Stimulated activated CD4-positive, alpha-beta T cell treated with anti-CD3 and anti-CD28 coated beads, TNF-alpha, amount 100 ng/mL, for 1 hour (primary cell): Measurements from ENCODE around the gene SLC39A2.
A peak's percentile ranks its signal among the peaks of the same experiment; 100 is the strongest.
"Not testable (repeated sequence)": the region's sequence is repeated elsewhere in the genome, so short reads cannot be mapped to it uniquely, and the experiment has no call there.

ENCODE experiments used
- DNase-seq, 3 donors: peaks; one replicate each; pipeline ENCODE4 v3.0.0-alpha.2; 2020; ENCODE audit warnings: low read depth in 3 of 3, low spot score in 1 of 3

SLC39A2 gene, protein sequence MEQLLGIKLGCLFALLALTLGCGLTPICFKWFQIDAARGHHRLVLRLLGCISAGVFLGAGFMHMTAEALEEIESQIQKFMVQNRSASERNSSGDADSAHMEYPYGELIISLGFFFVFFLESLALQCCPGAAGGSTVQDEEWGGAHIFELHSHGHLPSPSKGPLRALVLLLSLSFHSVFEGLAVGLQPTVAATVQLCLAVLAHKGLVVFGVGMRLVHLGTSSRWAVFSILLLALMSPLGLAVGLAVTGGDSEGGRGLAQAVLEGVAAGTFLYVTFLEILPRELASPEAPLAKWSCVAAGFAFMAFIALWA

DNA sequence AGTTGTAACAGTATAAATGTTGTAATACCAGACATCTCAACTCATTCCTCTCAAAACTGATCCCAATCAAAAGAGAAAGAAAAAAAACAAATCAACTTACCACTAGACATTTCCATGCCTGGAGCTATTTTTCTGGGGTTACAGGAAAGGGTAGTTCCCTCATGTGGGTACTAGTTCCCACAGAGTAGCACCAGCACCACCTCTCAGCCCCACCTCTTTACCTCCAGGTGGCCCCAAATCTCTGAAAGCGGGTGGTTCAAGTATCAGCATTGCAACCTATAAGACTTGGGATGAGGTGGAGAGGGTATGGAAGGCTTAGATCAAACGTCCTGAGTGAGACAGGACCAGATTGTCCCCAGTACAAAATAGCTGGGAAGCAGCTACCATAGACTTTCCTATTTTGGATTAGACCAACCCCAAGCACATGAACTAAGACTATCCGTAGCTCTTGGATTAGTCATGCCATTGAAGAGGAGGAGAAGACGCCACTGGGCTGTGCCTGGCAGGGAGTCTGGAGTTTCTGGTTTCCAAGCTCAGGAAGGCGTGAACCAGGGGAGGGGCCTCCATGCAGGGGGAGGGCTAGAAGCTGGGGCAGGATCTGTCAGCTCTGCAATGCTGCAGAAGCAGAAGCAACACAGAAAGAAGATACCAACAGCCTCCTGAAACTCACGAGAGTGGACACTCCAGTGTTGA, at the start of gene SLC39A2:
Gene SLC39A2 (plus strand): TSS at position 620 of the 693 bp plus-strand sequence. CDS start 154 bp downstream, outside the sequence.
- DNase-seq = no peak

DNA sequence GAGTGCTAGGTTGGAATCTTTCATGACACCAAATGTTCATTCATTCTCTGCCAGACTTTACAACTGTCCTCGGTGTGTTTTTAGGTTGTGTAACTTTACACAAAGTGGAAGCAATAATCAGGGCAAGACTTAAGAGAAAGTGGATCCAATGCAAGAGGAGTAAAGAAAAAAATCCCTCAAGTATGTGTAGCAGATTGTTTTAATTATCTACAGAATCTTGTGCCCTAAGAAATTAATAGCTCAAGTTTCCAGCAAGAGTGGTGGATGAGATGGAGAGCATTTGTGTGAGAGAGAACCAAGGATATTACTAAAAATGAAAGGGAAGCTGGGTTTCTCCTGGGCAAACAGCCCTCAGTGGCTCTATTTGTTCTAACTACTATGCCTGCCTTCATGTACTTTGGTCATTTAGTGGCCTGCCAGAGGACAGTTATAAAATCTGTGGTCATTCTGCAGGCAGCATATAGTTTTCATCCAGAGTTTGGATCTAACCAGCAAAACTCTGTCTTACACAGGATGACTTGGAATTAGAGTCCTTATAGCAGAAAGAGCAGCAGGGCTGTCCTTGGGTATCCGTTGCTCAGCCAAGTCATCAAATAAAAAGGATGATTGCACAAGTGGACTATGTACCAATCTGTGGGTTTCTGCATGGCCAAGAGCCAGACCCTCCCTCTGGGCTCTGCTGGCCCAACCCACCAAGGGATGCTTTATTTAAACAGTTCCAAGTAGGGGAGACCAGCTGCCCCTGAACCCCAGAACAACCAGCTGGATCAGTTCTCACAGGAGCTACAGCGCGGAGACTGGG, 44.2 kb upstream of the SLC39A2 start, which contains the start of gene RNASE2:
Gene RNASE2 (plus strand): TSS at position 752 of the 802 bp plus-strand sequence. CDS start 285 bp downstream, outside the sequence.
- not testable (repeated sequence) for DNase-seq

DNA sequence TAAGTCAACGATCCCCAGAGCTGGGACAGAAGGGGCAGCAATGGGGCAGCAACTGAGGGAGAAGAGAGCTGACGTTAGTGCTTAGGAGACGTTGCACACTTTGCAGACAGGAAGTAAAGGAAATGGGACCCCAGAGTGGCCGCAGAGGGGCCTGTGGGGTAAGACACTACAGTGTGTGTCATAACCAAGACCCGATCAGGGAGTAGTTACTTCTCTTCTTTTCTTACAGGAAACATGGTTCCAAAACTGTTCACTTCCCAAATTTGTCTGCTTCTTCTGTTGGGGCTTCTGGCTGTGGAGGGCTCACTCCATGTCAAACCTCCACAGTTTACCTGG, 43.6 kb upstream of the SLC39A2 start:
- not testable (repeated sequence) for DNase-seq

DNA sequence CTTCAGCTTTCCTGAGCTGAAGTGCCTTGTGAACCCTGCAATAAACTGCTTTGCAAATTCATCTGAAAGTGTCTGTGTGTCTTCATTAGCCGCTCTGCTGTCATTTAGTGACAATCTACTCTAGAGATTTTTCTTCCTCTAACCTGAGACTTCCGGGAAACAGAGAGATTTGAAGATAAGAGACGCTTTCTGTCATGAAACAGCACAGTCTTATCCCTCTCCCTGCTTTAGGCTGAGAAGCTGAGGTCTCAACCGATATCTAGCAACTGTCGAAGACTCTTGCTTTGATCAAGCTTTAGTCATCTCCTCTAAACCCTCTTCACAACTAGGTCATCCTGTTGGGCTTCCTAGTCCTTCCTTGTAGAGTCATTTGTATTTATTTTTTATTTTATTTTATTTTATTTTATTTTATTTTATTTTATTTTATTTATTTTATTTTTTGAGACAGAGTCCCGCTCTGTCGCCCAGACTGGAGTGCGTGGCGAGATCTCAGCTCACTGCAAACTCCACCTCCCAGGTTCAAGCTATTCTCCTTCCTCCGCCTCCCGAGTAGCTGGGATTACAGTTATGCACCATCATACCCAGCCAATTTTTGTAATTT, 42.6 kb upstream of the SLC39A2 start:
- DNase-seq = no peak

DNA sequence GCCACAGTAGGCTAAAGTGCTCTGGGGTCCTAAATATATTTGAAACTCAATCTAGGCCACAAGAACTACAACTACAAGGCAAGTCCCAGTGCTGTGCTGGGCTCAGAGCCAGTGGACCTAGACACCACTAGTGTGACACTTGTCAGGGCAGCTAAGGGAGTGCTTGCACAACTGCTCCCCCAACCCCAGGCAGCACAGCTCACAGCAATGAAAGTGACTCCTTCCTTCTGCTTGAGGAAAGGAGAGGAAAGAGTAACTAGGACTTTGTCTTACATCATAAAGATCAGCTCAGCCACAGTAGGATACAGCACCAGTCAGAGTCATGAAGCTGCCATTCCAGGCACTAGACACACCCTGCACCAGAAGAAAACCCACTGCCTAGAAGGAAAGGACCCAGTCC, 40.1 kb upstream of the SLC39A2 start:
- DNase-seq = not testable (repeated sequence)

DNA sequence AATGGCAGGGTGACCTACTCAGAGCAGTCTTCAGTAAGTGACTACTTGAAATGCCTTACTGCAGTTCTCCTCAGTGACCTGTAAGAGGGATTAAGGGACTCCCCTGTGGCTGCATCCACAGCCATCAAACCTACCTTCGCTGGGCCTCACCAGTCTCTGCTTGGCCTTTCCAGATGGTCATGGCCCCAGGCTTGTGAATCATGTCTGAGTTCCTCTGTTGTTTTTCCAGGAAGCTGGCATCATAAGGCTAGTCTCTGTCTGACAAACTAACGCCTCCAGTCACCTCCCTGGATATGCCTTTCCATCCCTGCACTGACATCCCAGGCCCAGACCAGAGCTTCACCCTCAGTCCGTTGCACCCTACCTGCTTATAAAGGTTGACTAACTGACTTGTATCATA, 29.8 kb upstream of the SLC39A2 start:
- no peak for DNase-seq

DNA sequence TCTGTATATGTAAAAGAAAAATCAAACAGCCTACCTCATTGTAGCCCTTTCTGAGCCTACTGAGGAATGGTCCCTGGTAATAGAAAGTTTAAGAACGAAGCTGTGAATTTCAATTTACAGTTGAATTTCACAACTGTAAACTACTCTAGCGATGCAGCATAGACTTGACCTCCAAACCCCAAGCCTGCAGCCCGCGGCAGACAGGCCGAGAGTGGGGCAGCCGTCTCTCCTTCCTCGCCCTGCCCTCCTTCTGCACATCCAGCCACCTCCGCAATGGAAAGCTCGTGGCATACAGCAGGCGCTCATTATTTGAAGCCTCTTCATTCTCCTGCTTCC, 28.5 kb upstream of the SLC39A2 start:
- no peak for DNase-seq

DNA sequence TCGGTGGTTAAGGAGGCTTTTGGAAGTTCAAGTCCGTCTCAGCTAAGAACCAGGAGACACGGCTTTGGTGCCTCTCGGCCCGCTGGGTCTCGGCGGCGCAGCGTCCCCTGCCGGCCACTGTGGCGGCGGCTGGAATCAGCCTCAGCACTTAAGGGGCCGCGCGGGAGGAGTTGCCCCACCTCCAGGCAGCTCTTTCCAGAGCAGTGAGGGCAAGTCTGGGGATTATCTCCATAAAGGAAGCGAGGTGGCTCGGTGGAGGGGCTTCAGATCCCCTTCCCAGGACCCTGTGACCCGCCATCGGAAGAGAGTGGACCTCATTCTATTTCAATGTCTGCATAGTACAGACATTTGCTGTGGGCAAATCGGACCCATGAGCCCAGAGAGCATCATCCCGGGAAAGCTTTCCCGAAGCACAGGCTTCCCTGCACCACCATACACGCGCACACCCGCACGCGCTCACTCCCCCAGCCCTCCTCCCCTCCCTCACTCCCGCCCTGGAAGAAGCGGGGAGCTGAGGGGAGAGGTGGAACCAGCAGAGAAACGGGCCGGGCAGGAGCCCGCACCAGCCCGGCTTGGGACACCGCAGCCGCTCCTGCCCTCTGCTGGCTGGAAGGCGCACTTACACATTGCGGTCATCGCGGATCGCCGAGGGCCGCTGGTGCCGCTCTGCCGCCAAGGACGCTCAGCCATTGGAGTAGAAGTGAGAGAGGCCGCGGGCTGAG, 27.9 kb upstream of the SLC39A2 start:
- peak; percentile 11 to 73 (median 48) for DNase-seq

DNA sequence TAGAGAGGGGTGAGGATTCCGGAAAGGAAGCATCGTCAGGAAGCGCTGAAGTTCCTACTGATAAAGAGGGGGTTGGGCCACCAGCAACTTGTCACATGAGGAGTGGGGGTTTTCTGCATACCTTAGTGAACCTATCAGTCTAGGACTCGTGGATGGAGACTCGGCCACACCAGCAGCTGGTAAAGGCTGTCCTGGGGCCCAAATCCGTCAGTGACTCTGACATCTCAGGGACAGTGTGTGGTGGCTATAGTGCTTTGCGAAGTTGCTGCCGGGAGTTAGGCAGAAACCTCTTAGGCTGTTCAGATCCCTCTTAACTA, 27.4 kb upstream of the SLC39A2 start:
- DNase-seq = no peak

DNA sequence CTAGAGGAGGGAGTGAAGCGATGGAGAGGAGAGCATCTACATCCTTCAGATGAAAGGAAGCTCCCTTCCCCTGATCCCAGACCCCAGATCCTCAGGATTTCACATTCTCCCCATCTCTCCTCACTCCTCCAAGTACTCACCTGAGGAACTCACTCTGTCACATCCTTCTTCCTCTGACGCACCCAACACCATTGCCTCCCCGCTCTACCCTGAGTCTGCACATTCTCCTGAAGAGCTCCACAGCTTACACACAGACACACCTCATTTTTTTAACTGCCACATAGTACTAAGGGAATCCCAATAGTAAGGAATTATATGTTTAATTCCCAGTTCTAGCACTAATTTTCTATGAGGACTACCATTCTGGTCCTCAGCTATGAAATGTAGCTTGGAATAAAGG, 25.6 kb upstream of the SLC39A2 start:
- DNase-seq = no peak

DNA sequence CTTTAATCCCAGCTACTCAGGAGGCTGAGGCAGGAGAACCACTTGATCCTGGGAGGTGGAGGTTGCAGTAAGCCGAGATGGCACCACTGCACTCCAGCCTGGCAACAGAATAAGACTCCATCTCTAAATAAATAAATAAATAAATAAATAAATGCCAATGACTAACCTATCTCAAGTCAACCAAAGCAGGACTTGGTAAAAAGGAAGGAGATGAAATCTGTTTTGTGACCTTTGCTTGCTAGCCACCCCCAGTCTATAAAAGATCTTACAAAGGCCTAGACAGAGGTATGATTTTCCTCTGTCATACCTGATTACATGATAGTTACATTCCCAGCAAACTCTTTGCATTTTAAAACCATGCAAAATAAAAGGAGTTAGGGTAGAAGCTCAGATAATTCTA, 22.8 kb upstream of the SLC39A2 start:
- DNase-seq = no peak

DNA sequence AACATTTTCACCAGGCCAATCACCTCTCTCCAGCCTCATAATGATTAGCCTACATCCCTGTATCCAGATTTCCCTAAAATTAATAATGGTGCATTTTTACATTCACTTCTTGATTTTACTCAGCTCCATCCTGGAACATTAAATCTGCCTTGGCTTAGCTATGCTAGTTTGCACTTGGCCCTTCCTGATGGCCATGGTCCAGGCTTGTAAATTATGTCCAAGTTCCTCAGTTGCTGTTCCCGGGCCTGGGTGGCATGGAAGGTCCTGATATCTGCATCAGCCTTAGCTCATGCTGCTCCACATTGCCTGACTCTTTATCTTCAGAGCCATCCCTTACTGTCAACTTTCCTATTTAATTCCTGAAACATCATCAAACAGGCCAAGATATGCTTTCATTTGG, 20.4 kb upstream of the SLC39A2 start:
- no peak for DNase-seq

DNA sequence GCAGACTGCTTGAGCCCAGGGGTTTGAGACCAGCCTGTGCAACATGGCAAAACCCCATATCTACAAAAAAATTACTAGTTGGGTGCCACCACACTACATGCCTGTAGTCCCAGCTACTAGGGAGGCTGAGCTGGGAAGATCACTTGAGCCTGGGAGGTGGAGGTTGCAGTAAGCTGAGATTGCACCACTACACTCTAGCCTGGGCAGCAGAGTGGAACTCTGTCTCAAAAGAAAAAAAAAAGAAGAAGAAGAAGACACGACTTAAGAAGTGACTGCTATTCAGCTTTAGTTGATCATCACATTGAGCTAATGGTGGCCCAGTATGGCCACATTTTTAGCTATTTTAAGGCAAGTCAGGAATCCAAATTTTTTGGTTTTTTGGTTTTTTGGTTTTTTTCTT, 18.2 kb upstream of the SLC39A2 start:
- DNase-seq = no peak

DNA sequence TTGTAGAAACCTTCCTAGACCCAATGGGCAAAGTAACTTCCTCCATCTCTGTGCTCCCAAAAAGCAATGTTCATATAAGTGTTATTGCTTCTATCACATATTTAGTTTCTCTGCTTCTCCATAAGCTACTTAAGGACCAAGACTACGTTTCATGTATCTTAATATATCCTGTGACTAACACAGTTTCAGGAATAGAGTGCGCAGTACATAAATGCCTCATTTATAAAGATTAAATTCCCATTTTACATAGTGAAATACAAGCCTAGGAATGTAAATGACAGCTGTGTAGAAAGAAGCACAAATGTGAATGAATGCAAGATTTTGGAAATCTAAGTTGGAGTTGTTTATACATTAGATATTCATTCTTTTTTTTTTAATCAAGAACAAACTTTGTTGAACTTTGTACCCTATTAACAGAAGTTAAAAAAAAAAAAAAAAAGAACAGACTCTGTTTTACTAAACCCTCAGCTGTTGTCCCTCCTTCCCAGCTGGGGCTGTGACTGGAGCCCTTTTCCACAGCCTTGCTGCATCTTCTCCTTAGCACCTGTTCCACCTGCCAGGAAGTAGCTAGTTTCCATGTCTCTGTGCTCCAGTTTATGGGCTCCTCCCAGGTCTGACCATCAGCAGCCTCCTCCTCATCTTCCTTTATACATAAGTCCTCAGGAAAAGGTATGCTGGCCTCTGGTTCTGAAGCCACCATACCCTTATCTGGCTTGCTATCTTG, 16.3 kb upstream of the SLC39A2 start:
- no peak for DNase-seq

DNA sequence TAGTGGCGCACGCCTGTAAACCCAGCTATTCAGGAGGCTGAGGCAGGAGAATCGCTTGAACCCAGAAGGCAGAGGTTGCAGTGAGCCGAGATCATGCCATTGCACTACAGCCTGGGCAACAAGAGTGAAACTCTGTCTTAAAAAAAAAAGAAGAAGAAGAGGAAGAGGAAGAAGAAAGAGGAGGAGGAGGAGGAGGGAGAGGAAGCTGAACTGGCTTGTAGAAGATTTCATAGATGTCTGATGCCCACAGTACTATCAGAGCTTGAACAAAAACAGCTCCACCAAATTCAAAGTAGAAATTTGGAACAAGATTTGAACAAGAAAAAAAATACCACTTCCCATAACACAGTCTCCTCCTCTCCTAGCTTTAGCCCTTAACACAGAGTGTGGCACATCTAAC, 13.4 kb upstream of the SLC39A2 start:
- DNase-seq = not testable (repeated sequence)

DNA sequence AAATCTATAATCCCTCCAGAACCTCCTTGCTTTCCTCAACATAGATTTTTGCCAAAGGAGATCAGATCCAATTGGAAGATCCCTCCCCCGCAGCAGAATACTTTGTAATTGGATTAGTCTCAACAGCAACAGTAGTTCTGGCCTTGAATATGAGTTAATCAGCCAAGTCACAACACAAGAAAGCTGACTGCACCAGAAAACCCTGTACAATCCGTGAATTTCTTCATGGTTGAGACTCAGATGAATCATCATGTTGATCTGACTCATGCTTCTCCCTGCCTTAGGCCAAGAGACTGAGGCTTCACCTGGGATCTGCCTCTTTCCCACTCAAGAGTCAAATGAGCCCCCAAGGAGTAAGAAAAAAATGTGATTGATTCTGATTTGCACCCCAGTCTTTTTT, 12.3 kb upstream of the SLC39A2 start:
- no peak for DNase-seq

DNA sequence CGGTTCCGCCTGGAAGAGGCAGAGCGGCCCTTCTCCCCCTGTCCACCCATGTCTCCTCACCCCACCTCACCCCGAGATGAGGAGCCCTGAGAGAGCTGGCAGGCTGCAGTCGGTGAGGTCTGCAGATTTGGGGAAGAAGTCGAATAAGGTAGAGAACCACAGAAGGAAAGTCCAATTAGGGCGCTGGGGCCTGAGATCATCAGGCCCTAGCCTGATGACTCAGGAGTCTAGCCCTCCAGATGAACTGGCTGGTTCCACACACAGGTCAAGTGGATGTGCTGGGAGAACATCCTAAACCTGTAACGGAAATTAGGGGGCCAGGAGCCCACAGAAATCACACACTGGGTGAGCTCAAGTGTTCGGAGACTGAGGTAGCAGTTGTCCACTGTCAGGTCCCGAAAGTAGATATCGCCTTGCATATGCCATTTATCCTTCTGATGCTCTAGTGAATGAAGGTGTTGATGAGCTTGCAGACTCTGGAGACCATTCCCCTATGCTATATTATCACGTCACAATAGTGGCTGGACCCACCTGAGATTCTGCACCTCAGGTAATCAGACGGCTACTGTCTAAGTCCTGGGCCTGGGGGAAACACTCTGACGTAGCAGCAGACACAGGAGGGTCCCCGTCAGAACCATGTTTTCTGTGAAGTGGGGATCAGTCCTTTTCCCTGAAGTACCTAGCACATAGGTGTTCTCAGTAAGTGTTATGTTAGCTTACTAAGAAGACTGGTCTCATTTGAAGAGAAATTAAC, 10.2 kb upstream of the SLC39A2 start:
- DNase-seq = no peak

DNA sequence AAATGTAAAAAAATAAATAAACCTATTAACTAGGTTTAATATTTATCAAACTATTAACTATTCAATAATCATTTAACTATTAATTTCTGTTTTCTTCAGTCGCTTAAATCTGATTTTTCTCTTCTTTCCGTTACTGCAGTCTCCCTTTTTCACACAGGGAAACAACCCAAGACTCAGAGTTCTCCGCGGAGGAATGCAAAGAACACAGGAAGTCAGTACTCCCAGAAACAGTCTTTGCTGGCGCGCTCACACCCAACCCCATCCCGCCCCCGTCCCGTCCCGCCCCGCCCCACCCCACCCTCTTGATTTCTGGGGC, 9.7 kb upstream of the SLC39A2 start:
- no peak for DNase-seq

DNA sequence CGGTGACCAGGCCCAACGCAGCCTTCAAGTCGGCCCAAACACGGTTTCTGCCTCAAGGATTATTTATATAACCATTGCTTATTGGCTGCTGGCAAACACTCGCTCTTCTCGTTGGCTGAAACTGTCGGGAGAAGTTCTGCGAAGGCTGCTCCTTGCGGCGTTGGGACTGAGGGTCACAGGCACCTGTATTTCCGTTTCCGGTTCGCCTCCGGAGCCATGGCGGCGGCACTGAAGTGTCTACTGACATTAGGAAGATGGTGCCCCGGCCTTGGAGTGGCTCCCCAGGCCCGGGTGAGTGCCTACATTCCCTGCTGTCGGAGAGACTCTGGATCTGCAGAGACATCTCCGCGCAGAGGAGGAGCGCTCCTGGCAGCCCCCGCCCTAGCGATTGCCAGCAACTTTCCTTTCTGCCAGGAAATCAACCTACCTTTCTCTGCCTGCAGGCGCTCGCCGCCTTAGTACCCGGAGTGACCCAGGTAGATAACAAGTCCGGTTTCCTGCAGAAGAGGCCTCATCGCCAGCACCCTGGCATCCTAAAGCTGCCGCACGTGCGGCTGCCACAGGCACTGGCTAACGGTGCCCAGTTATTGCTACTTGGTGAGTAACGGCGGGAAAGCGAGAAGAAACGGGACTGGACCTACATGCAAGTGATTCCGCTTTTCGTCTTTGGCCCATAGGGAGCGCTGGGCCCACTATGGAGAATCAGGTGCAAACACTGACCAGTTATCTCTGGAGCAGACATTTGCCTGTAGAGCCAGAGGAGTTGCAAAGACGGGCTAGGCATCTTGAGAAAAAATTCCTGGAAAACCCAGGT, 9.1 kb upstream of the SLC39A2 start, which contains the start of gene METTL17:
Gene METTL17 (plus strand): TSS at position 194 of the 814 bp plus-strand sequence. CDS start 23 bp downstream, at position 217.
- DNase-seq = peak; percentile 44 to 65 (median 57)
